GM12892 (cell line): ENCODE results near the gene ZDHHC1.

Source experiments
- POLR2A ChIP-seq: IDR thresholded peaks from 2 replicates; pipeline ENCODE4 v1.6.1; 2011; ENCODE audit warnings: low read depth, low read length, control low read depth
- POLR2AphosphoS5 ChIP-seq: IDR thresholded peaks from 2 replicates; pipeline ENCODE4 v1.6.1; 2011; ENCODE audit warnings: low read depth, low read length, control low read depth
- TAF1 ChIP-seq: IDR thresholded peaks from 2 replicates; pipeline ENCODE4 v1.6.1; 2011; ENCODE audit warnings: low read depth, mild to moderate bottlenecking, control low read depth, low read length, borderline replicate concordance

DNA sequence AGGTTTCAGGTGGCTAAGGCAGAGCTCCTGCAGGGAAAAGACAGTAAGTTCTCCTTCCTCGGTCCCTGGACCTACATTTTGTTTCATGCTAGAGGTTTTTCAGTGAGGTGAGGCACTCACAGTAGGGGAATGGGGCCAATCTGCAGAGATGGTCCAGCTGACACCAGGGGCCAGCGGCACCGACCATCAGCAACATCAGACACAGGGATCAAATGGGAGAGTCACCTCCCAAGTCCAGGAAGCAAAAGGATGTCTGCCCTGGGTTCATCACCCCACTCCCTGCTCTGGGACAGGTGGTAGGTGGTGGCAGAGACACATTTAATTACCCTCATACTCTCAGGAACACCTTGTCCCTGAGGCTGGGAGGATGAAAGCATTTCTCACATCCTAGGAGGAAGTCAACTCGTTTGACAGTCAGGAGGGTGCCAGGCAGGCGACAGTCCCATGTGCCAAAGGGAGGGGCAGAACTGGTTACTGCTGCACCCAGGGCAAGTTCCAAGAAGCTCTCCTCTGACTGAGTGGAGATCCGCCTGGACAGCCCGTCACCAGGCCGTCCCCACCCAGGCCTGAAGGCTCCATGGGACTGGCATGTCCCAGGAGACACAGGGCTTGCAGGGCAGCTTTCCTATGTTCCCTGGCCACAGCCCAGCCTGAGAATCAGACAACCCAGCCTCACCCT lies 45.5 kb upstream of the ZDHHC1 start:
- no peak for TF ChIP-seq TAF1
- no peak for TF ChIP-seq POLR2AphosphoS5
- TF ChIP-seq POLR2A: no peak
